GM06990 (cell line): ENCODE data around the gene CAMTA1.

ENCODE experiments used
- DNase-seq: peaks from one replicate; pipeline ENCODE4 v3.0.0-alpha.2; 2011; ENCODE audit not compliant: insufficient read length; ENCODE audit errors: extremely low read depth
- H3K27me3 ChIP-seq: replicated peaks from 2 replicates; pipeline ENCODE4 v1.6.0; 2011; ENCODE audit warnings: low read length; ENCODE audit not compliant: control insufficient read depth, insufficient read depth
- H3K36me3 ChIP-seq: 2 replicates; pipeline ENCODE4 v1.5.1; 2011; ENCODE audit warnings: low read length; ENCODE audit not compliant: control insufficient read depth, insufficient read depth
- H3K4me3 ChIP-seq: replicated peaks from 2 replicates; pipeline ENCODE4 v1.5.1; 2011; ENCODE audit warnings: low read depth, mild to moderate bottlenecking, control low read depth, low read length
- TF ChIP-seq, protein P1 (sequence below): IDR thresholded peaks from 2 replicates; pipeline ENCODE4 v1.5.1; 2011; ENCODE audit warnings: low read length, control low read depth, mild to moderate bottlenecking, inconsistent platforms; ENCODE audit not compliant: insufficient read depth, poor library complexity, severe bottlenecking

Gene CAMTA1

DNA sequence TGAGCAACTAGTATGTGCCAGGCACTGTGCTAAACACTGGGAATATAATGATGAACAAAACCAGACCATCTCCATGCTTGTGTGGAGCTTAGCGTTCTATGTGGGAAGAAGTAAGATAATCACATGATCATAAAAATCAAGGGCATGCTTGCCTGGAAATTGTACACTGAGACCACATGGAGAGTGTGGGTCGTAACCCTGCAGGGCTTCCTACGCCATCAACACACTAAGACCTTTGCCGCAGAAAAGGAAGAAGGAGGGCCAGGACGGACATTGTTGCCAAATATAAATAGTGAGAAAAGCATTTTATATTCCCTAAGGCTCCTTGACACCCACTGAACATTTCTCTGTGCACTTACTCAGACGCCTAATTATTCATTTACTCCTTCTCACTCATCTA lies 597.7 kb downstream of the CAMTA1 start:
- TF ChIP-seq, protein P1, sequence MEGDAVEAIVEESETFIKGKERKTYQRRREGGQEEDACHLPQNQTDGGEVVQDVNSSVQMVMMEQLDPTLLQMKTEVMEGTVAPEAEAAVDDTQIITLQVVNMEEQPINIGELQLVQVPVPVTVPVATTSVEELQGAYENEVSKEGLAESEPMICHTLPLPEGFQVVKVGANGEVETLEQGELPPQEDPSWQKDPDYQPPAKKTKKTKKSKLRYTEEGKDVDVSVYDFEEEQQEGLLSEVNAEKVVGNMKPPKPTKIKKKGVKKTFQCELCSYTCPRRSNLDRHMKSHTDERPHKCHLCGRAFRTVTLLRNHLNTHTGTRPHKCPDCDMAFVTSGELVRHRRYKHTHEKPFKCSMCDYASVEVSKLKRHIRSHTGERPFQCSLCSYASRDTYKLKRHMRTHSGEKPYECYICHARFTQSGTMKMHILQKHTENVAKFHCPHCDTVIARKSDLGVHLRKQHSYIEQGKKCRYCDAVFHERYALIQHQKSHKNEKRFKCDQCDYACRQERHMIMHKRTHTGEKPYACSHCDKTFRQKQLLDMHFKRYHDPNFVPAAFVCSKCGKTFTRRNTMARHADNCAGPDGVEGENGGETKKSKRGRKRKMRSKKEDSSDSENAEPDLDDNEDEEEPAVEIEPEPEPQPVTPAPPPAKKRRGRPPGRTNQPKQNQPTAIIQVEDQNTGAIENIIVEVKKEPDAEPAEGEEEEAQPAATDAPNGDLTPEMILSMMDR, result no peak
- no peaks in the 10 kb centered on the region; the same call in 1 of the 2 replicates for H3K27me3 ChIP-seq
- H3K4me3 ChIP-seq, result no peak overlapping the region
- no peaks in the 10 kb centered on the region for H3K36me3 ChIP-seq
- DNase-seq, result no peak

DNA sequence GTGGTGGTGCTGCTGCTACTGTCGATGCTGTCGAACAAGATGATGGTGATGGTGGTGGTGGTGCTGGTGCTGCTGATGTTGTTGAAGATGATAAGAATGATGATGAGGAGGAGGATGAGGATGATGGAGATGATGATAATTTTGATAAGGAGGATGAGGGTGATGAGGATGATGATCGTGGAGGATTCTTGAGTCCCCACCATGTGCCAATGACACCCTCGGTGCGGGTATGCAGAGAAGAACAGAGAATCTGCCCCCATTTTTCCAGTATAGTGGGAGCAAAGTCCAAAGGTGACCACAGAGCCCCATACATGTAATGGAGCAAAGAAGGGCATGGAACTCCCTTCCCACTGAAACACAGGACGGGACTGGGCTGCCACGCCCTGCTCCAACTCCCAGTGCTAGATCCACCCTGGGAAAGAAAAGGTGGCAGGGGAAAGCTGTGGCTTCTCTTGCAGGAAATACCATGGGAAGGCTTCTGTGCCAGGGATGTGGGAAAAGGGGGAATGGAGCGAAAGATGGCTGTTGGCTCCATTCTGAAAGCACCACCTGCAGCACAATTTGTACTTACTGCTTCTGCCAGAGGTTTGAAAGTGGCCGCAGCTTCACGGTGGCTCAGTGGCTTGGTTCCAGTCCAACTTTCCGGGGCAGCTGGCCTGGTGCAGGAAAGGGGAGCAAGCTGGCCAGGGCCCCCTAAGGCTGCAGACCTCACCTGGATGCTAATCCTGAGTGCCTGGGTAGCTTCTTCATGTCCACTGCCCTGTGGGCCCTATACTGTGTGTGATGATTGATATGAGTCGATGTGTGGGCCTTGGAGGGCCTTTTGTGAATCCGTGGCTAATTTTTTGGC lies 598.6 kb downstream of the CAMTA1 start:
- Histone ChIP-seq H3K4me3 (no peak overlapping the region), H3K27me3 (no peaks in the 10 kb centered on the region), H3K36me3 (no peaks in the 10 kb centered on the region)
- TF ChIP-seq, protein P1, result no peak
- DNase-seq, result no peak

- Histone ChIP-seq H3K27me3 (no peaks in the 10 kb centered on the region), H3K4me3 (no peak overlapping the region), H3K36me3 (no peaks in the 10 kb centered on the region)
- DNase-seq, result no peak
- TF ChIP-seq, protein P1, result no peak
Measured at GRCh38 chr1:7384679-7385078, 599.4 kb downstream of the CAMTA1 start.

DNA sequence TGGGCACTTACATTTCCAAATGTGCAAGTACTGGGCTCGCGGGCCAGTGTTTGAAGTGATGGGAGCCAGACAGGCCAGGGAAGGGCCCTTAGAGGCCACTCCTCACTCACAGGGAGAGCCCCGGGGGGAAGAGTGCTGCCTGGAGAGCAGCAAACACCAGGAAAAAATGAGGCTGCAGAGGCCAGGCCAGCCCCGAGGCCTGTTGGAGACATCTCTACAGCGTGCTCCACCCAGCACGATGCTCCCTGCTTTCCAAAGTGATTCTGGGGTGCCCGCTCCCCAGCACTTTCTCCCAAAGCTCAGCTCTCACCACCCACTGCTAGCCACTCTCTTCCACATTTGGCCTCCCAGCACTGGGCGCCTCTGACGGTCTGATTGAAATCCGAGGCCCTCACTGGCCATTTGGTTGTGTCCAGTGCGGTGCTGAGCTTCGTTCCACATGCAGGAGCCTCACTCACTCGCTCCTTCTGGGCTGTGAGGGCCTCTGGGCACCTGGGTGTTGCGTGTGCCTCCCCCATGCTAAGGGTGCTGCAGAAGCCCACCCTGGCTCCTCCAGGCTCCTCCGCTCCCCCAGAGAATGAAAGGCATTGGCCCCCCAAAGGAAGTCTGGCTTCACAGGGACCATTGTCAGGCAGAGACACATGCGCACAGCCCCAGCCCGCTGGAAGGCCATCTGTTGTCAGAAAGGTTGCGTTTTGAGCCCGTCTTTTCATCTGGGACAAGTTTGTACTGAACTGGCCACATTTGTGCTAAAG lies 600.4 kb downstream of the CAMTA1 start:
- DNase-seq, result no peak
- Histone ChIP-seq H3K36me3 (no peaks in the 10 kb centered on the region), H3K4me3 (no peak overlapping the region), H3K27me3 (no peaks in the 10 kb centered on the region)
- TF ChIP-seq, protein P1, result no peak

- Histone ChIP-seq H3K36me3 (no peaks in the 10 kb centered on the region), H3K27me3 (no peaks in the 10 kb centered on the region), H3K4me3 (no peak overlapping the region)
- no peak for DNase-seq
- TF ChIP-seq, protein P1, result no peak
Measured at GRCh38 chr1:7386226-7387052, 601.2 kb downstream of the CAMTA1 start.
